PC-9 (cell line): ENCODE data around the gene PMS2.

ENCODE experiments used
- CTCF ChIP-seq: fragments of 200-600 bp; sonication (generic); conservative IDR thresholded peaks from 2 replicates; pipeline ENCODE4 v1.6.1; 2017; ENCODE audit warnings: mixed run types, antibody characterized with exemption, mild to moderate bottlenecking, moderate library complexity
- EZH2 ChIP-seq: fragments of 200-600 bp; sonication (generic); IDR thresholded peaks from 2 replicates; pipeline ENCODE4 v1.8.0; 2017; ENCODE audit warnings: antibody characterized with exemption, low read depth

- TF ChIP-seq CTCF (no peak), EZH2 (no peak)
Observed at GRCh38 chr7:6007386-6007785, 1.5 kb downstream of the PMS2 start.
